Mesenchymal stem cell (in vitro differentiated cells and primary cell): ENCODE results near the gene NTN5.
"Not testable (repeated sequence)": the region's sequence is repeated elsewhere in the genome, so short reads cannot be mapped to it uniquely, and the experiment has no call there.

ENCODE experiments used
- DNase-seq: peaks from one replicate; pipeline ENCODE4 v3.0.0-alpha.2; 2013
- H2AFZ ChIP-seq: one replicate; pipeline ENCODE4 v1.6.1; 2013; ENCODE audit warnings: low read depth, mild to moderate bottlenecking, control low read depth, inconsistent platforms, low read length, moderate library complexity
- H2AK5ac ChIP-seq: 2 replicates; pipeline ENCODE4 v1.6.1; 2013; ENCODE audit warnings: low read length, moderate library complexity, mild to moderate bottlenecking, inconsistent platforms; ENCODE audit not compliant: severe bottlenecking
- H2BK120ac ChIP-seq: one replicate; pipeline ENCODE4 v1.6.1; 2013; ENCODE audit warnings: low read depth, mild to moderate bottlenecking, inconsistent platforms, low read length, moderate library complexity
- H2BK12ac ChIP-seq, 2 experiments: one replicate each; pipeline ENCODE4 v1.6.1; 2013; ENCODE audit warnings: inconsistent platforms in 2 of 2, low read length in 2 of 2, mild to moderate bottlenecking in 2 of 2, moderate library complexity in 2 of 2, control low read depth in 1 of 2
- H2BK15ac ChIP-seq: one replicate; pipeline ENCODE4 v1.6.1; 2013; ENCODE audit warnings: mild to moderate bottlenecking, low read depth, inconsistent platforms; ENCODE audit not compliant: poor library complexity, severe bottlenecking
- H2BK5ac ChIP-seq: 2 replicates; pipeline ENCODE4 v1.6.1; 2013; ENCODE audit warnings: low read depth, mild to moderate bottlenecking, low read length, control low read depth, inconsistent platforms; ENCODE audit not compliant: poor library complexity, severe bottlenecking
- H3K14ac ChIP-seq, 2 experiments: one replicate each; pipeline ENCODE4 v1.6.1; 2013; ENCODE audit warnings: inconsistent platforms in 2 of 2, low read length in 2 of 2, control low read depth in 1 of 2, mild to moderate bottlenecking in 1 of 2, moderate library complexity in 1 of 2
- H3K18ac ChIP-seq, 2 experiments: one replicate each; pipeline ENCODE4 v1.6.1; 2013; ENCODE audit warnings: inconsistent platforms in 2 of 2, low read length in 2 of 2, control low read depth in 1 of 2, low read depth in 1 of 2, mild to moderate bottlenecking in 1 of 2
- H3K23ac ChIP-seq, 2 experiments: one replicate each; pipeline ENCODE4 v1.6.1; 2013; ENCODE audit warnings: inconsistent platforms in 2 of 2, low read length in 2 of 2, mild to moderate bottlenecking in 2 of 2, moderate library complexity in 2 of 2, control low read depth in 1 of 2
- H3K27ac ChIP-seq: 2 replicates; pipeline ENCODE4 v1.5.1; 2013; ENCODE audit warnings: mild to moderate bottlenecking, moderate library complexity, low read length, control low read depth, inconsistent platforms; ENCODE audit not compliant: poor library complexity, severe bottlenecking
- H3K27me3 ChIP-seq, 2 experiments: 2 replicates each; pipeline versions ENCODE4 v1.6.1 to v1.7.0; 2013; ENCODE audit warnings: low read length in 2 of 2, mild to moderate bottlenecking in 2 of 2, moderate library complexity in 2 of 2, control low read depth in 1 of 2, inconsistent platforms in 1 of 2; ENCODE audit not compliant: control insufficient read depth in 1 of 2, insufficient read depth in 1 of 2
- H3K36me3 ChIP-seq, 2 experiments: 2 replicates each; pipeline versions ENCODE4 v1.6.1 to v1.7.0; 2013; ENCODE audit warnings: low read length in 2 of 2, control low read depth in 1 of 2, inconsistent platforms in 1 of 2, low read depth in 1 of 2, mild to moderate bottlenecking in 1 of 2; ENCODE audit not compliant: insufficient read depth in 2 of 2, control insufficient read depth in 1 of 2
- H3K4ac ChIP-seq, 2 experiments: one replicate each; pipeline ENCODE4 v1.6.1; 2013; ENCODE audit warnings: inconsistent platforms in 2 of 2, low read length in 2 of 2, mild to moderate bottlenecking in 2 of 2, moderate library complexity in 2 of 2, control low read depth in 1 of 2, low read depth in 1 of 2
- H3K4me1 ChIP-seq: 2 replicates; pipeline ENCODE4 v1.6.1; 2013; ENCODE audit warnings: low read depth, low read length, control low read depth; ENCODE audit not compliant: control insufficient read depth, insufficient read depth
- H3K4me2 ChIP-seq: 2 replicates; pipeline ENCODE4 v1.6.1; 2013; ENCODE audit warnings: low read length, mild to moderate bottlenecking, inconsistent platforms; ENCODE audit not compliant: poor library complexity, severe bottlenecking
- H3K4me3 ChIP-seq, 2 experiments: 2 replicates each; pipeline versions ENCODE4 v1.5.1 to v1.7.0; 2013; ENCODE audit warnings: low read length in 2 of 2, mild to moderate bottlenecking in 2 of 2, control low read depth in 1 of 2, low read depth in 1 of 2; ENCODE audit not compliant: insufficient read depth in 1 of 2
- H3K79me1 ChIP-seq: replicated peaks from 2 replicates; pipeline ENCODE4 v1.6.1; 2013; ENCODE audit warnings: mild to moderate bottlenecking, control low read depth, low read length, inconsistent platforms; ENCODE audit not compliant: poor library complexity, severe bottlenecking
- H3K9ac ChIP-seq: 2 replicates; pipeline ENCODE4 v1.7.0; 2013; ENCODE audit warnings: mild to moderate bottlenecking, low read length, moderate library complexity
- H3K9me3 ChIP-seq: 2 replicates; pipeline ENCODE4 v1.7.0; 2013; ENCODE audit warnings: mild to moderate bottlenecking, low read length; ENCODE audit not compliant: control insufficient read depth
- H4K8ac ChIP-seq: one replicate; pipeline ENCODE4 v1.6.1; 2013; ENCODE audit warnings: inconsistent platforms, mild to moderate bottlenecking, low read length, moderate library complexity
- H4K91ac ChIP-seq: one replicate; pipeline ENCODE4 v1.6.1; 2013; ENCODE audit warnings: mild to moderate bottlenecking, low read length, inconsistent platforms
- WGBS: methylation state at CpG from one replicate; pipeline ENCODE4 v1.1.7; 2013; ENCODE audit warnings: mixed read lengths; 5-methylcytosine and 5-hydroxymethylcytosine counted together

The NTN5 gene

DNA sequence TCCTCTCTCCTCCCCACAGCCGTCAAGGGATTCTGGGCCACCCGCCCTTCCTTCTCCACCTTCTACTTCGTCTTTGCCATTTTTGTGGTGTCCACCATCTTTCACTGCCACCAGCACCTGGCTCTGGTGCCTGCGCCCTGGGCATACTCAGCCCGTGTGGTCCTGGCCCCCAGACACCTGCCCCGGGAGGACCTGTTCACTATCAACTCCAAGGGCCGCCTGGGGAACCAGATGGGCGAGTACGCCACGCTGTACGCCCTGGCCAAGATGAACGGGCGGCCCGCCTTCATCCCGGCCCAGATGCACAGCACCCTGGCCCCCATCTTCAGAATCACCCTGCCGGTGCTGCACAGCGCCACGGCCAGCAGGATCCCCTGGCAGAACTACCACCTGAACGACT lies 7.2 kb upstream of the NTN5 start:
- H2AFZ ChIP-seq, H4K91ac ChIP-seq, H2BK120ac ChIP-seq, H4K8ac ChIP-seq, H3K9me3 ChIP-seq, DNase-seq, H3K79me1 ChIP-seq, H3K4me3 ChIP-seq, H3K14ac ChIP-seq, H3K23ac ChIP-seq, H2BK5ac ChIP-seq, H3K36me3 ChIP-seq, H2AK5ac ChIP-seq, H2BK12ac ChIP-seq, H3K18ac ChIP-seq, H2BK15ac ChIP-seq, H3K27ac ChIP-seq, H3K4me2 ChIP-seq, H3K9ac ChIP-seq, H3K4ac ChIP-seq: not testable (repeated sequence)
- H3K4me1 ChIP-seq, result peaks cover 17% of the 10 kb centered on the region
- WGBS, result 93% methylated on average over 12 of the region's 19 CpGs
- H3K27me3 ChIP-seq, result peaks cover 10 to 22% of the 10 kb centered on the region in 2 experiments

DNA sequence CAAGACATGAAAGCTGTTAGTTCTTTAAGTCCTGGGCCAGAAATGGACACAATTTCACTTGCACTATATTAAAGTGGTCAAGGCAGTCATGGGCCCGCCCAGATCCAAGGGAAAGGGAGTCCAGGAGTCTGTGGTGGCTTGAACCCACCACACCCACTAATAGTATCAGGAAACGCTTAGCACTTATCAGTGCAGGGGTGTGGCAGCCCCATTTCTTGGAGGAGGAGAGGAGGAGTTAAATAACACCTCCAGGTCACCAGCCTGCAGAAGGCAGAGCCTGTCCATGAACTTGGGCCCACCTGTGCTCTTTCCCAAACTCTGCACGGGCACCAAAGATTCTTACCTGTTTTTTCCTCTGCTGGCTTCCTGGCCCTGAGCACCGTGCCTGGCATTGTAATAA lies 5.4 kb upstream of the NTN5 start:
- Histone ChIP-seq H3K4me2 (no peak overlapping the region), H3K4ac (no peak overlapping the region), H3K27ac (no peak overlapping the region), H4K8ac (peak overlapping the region; percentile 20), H3K36me3 (no peaks in the 10 kb centered on the region), H3K9me3 (no peaks in the 10 kb centered on the region), H2AK5ac (no peak overlapping the region), H2BK5ac (no peak overlapping the region), H2BK120ac (no peak overlapping the region), H3K4me3 (no peak overlapping the region), H2AFZ (no peak overlapping the region), H3K23ac (no peak overlapping the region), H2BK12ac (no peak overlapping the region), H3K4me1 (peaks cover 19% of the 10 kb centered on the region), H3K18ac (no peak overlapping the region), H4K91ac (no peak overlapping the region), H3K27me3 (peaks cover 15 to 17% of the 10 kb centered on the region in 2 experiments), H3K14ac (no peak overlapping the region), H2BK15ac (no peak overlapping the region), H3K79me1 (no peaks in the 10 kb centered on the region), H3K9ac (no peak overlapping the region)
- no peak for DNase-seq
- 46% methylated on average over 3 of the region's 4 CpGs for WGBS

DNA sequence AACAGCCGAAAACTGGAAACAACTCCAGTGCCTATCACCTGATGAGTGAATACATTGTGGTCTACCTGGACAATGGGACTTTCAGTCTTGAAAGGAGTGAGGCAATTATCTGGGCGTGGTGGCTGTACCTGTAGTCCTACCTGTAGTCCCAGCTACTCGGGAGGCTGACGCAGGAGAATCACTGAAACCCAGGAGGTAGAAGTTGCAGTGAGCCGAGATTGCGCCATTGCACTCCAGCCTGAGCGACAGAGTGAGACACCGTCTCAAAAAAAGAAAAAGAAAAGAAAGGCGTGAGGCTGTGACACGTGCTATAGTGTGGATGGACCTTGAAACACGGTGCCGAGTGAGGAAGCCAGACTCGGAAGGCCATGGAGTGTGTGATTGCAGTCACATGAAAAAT lies 4.1 kb upstream of the NTN5 start:
- Histone ChIP-seq H2AK5ac (no peak overlapping the region), H3K4me1 (peaks cover 18% of the 10 kb centered on the region), H3K36me3 (no peaks in the 10 kb centered on the region), H3K4me2 (no peak overlapping the region), H3K23ac (no peak overlapping the region), H3K27ac (no peak overlapping the region), H3K9me3 (no peaks in the 10 kb centered on the region), H3K18ac (no peak overlapping the region), H3K4me3 (no peak overlapping the region), H2BK15ac (no peak overlapping the region), H2BK120ac (no peak overlapping the region), H2AFZ (no peak overlapping the region), H3K4ac (no peak overlapping the region), H3K14ac (no peak overlapping the region), H3K9ac (no peak overlapping the region), H2BK5ac (no peak overlapping the region), H3K79me1 (no peaks in the 10 kb centered on the region), H4K91ac (no peak overlapping the region), H4K8ac (no peak overlapping the region), H3K27me3 (peaks cover 14 to 15% of the 10 kb centered on the region in 2 experiments), H2BK12ac (no peak overlapping the region)
- WGBS, result 91% methylated on average over 13 of the region's 13 CpGs
- DNase-seq, result no peak

DNA sequence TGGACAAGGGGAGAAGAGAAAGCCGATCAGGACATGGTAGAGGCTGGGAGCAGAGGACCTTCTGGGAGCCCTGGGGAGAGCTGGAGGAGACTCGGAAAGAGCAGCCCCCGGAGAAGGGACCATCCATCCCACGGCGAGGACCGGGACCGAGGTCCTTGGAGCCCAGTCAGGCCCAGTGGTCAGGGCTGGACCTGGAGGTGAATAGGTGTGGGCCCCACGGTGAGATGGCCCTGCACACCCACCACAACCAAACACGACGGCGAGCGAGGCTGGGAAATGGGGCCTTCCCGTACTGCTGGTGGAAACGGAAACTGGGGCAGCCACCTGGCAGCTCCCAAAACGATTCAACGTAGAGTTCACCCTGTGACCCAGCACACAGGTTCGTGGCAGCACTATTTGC lies 3.7 kb upstream of the NTN5 start:
- H3K9ac ChIP-seq, result no peak overlapping the region
- H2AK5ac ChIP-seq, result no peak overlapping the region
- 93% methylated on average over 16 of the region's 17 CpGs for WGBS
- H3K23ac ChIP-seq, result no peak overlapping the region
- no peak overlapping the region for H3K27ac ChIP-seq
- peaks cover 15% of the 10 kb centered on the region for H3K4me1 ChIP-seq
- H4K91ac ChIP-seq, result no peak overlapping the region
- H2BK15ac ChIP-seq, result no peak overlapping the region
- H3K18ac ChIP-seq, result no peak overlapping the region
- H3K4ac ChIP-seq, result no peak overlapping the region
- no peak overlapping the region for H2BK5ac ChIP-seq
- H2BK12ac ChIP-seq, result peak overlapping the region in 1 of 2 experiments; percentile 61
- no peak overlapping the region for H3K14ac ChIP-seq
- H4K8ac ChIP-seq, result no peak overlapping the region
- no peak overlapping the region for H3K4me3 ChIP-seq
- no peak overlapping the region for H2BK120ac ChIP-seq
- H2AFZ ChIP-seq, result no peak overlapping the region
- H3K36me3 ChIP-seq, result no peaks in the 10 kb centered on the region
- H3K9me3 ChIP-seq, result no peaks in the 10 kb centered on the region
- DNase-seq, result no peak
- H3K27me3 ChIP-seq, result peaks cover 14 to 15% of the 10 kb centered on the region in 2 experiments
- H3K79me1 ChIP-seq, result no peaks in the 10 kb centered on the region
- no peak overlapping the region for H3K4me2 ChIP-seq
